ENCODE measurements around the gene FARSA. TPM values are rescaled to one million over a fixed set of nuclear protein-coding genes. Genes with fewer than 3 reads are reported as not detected.

Gene FARSA
- total RNA-seq, 3 donors from 2014 or later, result 44.1 to 54.0 (median 48.1) TPM

GRCh38 chr19:12937927-12938778, 4.6 kb upstream of the FARSA start, which contains the start of gene CALR:
CALR (plus strand) TSS chr19:12938609; CDS start chr19:12938680, 71 bp downstream.
- Histone ChIP-seq H3K9me3 (no peaks in the 10 kb centered on the region), H3K4me3 (peak within 1 kb of the TSS; percentile 98), H3K36me3 (ENCODE audit: low read depth) (no peaks in the 10 kb centered on the region), H3K4me1 (ENCODE audit: low read depth) (peaks cover 23% of the 10 kb centered on the region)
- DNase-seq (peak; percentile 99 to 100 (median 99)), ATAC-seq (peak; percentile 90)
- peak; percentile 18 for TF ChIP-seq CTCF (IDR thresholded peaks at IDR 0.05)
- intact Hi-C loops (cut with DNase I, micrococcal nuclease), result no loop called here

GRCh38 chr19:12937093-12937926, 3.8 kb upstream of the FARSA start:
- H3K36me3 ChIP-seq (ENCODE audit: low read depth), result no peaks in the 10 kb centered on the region
- DNase-seq (peak in 1 of 3 donors; percentile 49), ATAC-seq (no peak)
- no peaks in the 10 kb centered on the region for H3K9me3 ChIP-seq
- H3K4me1 ChIP-seq (ENCODE audit: low read depth), result peaks cover 27% of the 10 kb centered on the region
- no peak for TF ChIP-seq CTCF (IDR thresholded peaks at IDR 0.05)
- intact Hi-C loops (cut with DNase I, micrococcal nuclease), result no loop called here
- no peak overlapping the region for H3K4me3 ChIP-seq

GRCh38 chr19:12936582-12936981, 3.1 kb upstream of the FARSA start:
- ATAC-seq, result no peak
- Histone ChIP-seq H3K4me1 (ENCODE audit: low read depth) (peaks cover 28% of the 10 kb centered on the region), H3K9me3 (no peaks in the 10 kb centered on the region), H3K36me3 (ENCODE audit: low read depth) (no peaks in the 10 kb centered on the region), H3K4me3 (no peak overlapping the region)
- TF ChIP-seq CTCF (IDR thresholded peaks at IDR 0.05), result no peak
- intact Hi-C loops (cut with DNase I, micrococcal nuclease), result no loop called here
- no peak for DNase-seq

GRCh38 chr19:12935071-12935470, 1.6 kb upstream of the FARSA start:
- DNase-seq (no peak), ATAC-seq (no peak)
- no peak overlapping the region for H3K4me3 ChIP-seq
- H3K4me1 ChIP-seq (ENCODE audit: low read depth), result peaks cover 20% of the 10 kb centered on the region
- intact Hi-C loops (cut with DNase I, micrococcal nuclease), result no loop called here
- no peak for TF ChIP-seq CTCF (IDR thresholded peaks at IDR 0.05)
- H3K36me3 ChIP-seq (ENCODE audit: low read depth), result no peaks in the 10 kb centered on the region
- H3K9me3 ChIP-seq, result no peaks in the 10 kb centered on the region

- H3K4me1 ChIP-seq (ENCODE audit: low read depth), result peaks cover 10% of the 10 kb centered on the region
- DNase-seq, result no peak
- no peak for TF ChIP-seq CTCF (IDR thresholded peaks at IDR 0.05)
- peak overlapping the region; percentile 82 for H3K4me3 ChIP-seq
- no peaks in the 10 kb centered on the region for H3K36me3 ChIP-seq (ENCODE audit: low read depth)
- no peaks in the 10 kb centered on the region for H3K9me3 ChIP-seq
- intact Hi-C loops (cut with DNase I, micrococcal nuclease), result no loop called here
- no peak for ATAC-seq
Observed at GRCh38 chr19:12932392-12933286, 872 bp downstream of the FARSA start.

Data from mucosa of descending colon (tissue), 3 donors.